Esophagus muscularis mucosa (tissue), 2 donors: Measurements from ENCODE around the gene MIPOL1.

Experiments
- EP300 ChIP-seq: sonication (generic); formaldehyde crosslinking; IDR thresholded peaks from one replicate; pipeline ENCODE4 v1.6.1; 2017; ENCODE audit warnings: antibody characterized with exemption
- POLR2A ChIP-seq: fragments of 450-650 bp; IDR thresholded peaks from one replicate; pipeline ENCODE4 v1.6.1; 2017; ENCODE audit warnings: antibody characterized with exemption, moderate library complexity, mild to moderate bottlenecking, low read depth

GRCh38 chr14:37210448-37210847, 12.7 kb downstream of the MIPOL1 start:
- TF ChIP-seq EP300: no peak
- TF ChIP-seq POLR2A: no peak
